ENCODE data around the gene DNAJC30. TPM values are rescaled to one million over a fixed set of nuclear protein-coding genes. Genes with fewer than 3 reads are reported as not detected.

The DNAJC30 gene
- total and polyA plus RNA-seq, 2 experiments from 2014 or later, result 2.8 to 5.6 TPM

- H3K27ac Mint-ChIP-seq, result no peak overlapping the region
- Histone ChIP-seq H3F3A (replicated peaks; ENCODE audit: low read depth) (no peaks in the 10 kb centered on the region), H2AFZ (no peak overlapping the region), H3K27me3 (ENCODE audit: insufficient read depth) (peaks cover 24% of the 10 kb centered on the region), H3K4me1 (ENCODE audit: insufficient read depth) (no peaks in the 10 kb centered on the region; the same call in 1 of the 2 replicates), H3K79me2 (replicated peaks; ENCODE audit: insufficient read depth) (no peaks in the 10 kb centered on the region), H3K4me3 (no peak overlapping the region), H3K4me2 (no peak overlapping the region; the same call in 1 of the 2 replicates), H3K27ac (ENCODE audit: low read depth) (no peak overlapping the region), H3K36me3 (ENCODE audit: insufficient read depth) (no peaks in the 10 kb centered on the region), H4K20me1 (replicated peaks; ENCODE audit: insufficient read depth) (no peaks in the 10 kb centered on the region; the same call in 1 of the 2 replicates), H3K9me2 (ENCODE audit: insufficient read depth) (no peaks in the 10 kb centered on the region)
- H3K4me3 Mint-ChIP-seq, result peak overlapping the region; percentile 53
- DNase-seq (ENCODE audit: low spot score), result no peak
- no peaks in the 10 kb centered on the region for H3K36me3 Mint-ChIP-seq (ENCODE audit: low read depth)
- H3K27me3 Mint-ChIP-seq (ENCODE audit: insufficient read depth, low read depth, poor library complexity), result peaks cover 20% of the 10 kb centered on the region
- ATAC-seq, result no peak
- TF ChIP-seq STAT1 (IDR thresholded peaks at IDR 0.05; ENCODE audit: unreplicated experiment) (no peak), NANOG (IDR thresholded peaks at IDR 0.05; ENCODE audit: borderline replicate concordance) (no peak), EZH2 (IDR thresholded peaks at IDR 0.05; ENCODE audit: low read depth, unreplicated experiment) (no peak), REST (IDR thresholded peaks at IDR 0.05; ENCODE audit: unreplicated experiment) (no peak), CREB1 (CRISPR knock-in tag; IDR thresholded peaks at IDR 0.05; ENCODE audit: low read depth) (no peak), ZNF462 (CRISPR knock-in tag; IDR thresholded peaks at IDR 0.05) (no peak), CTCF (conservative IDR thresholded peaks at IDR 0.05; ENCODE audit: low read depth in 2 of 2) (no peak), ZNF114 (CRISPR knock-in tag; IDR thresholded peaks at IDR 0.05) (no peak), JUNB (IDR thresholded peaks at IDR 0.05; ENCODE audit: unreplicated experiment) (no peak), POLR2AphosphoS5 (IDR thresholded peaks at IDR 0.05; ENCODE audit: low read depth) (no peak), EZH2phosphoT487 (IDR thresholded peaks at IDR 0.05; ENCODE audit: unreplicated experiment) (no peak), ETS1 (IDR thresholded peaks at IDR 0.05) (no peak), ZNF331 (CRISPR knock-in tag; IDR thresholded peaks at IDR 0.05; ENCODE audit: low read depth) (no peak)
- no peaks in the 10 kb centered on the region; the same call in 2 of the 3 replicates for H3K4me1 Mint-ChIP-seq
- H3K9me3 Mint-ChIP-seq, result no peaks in the 10 kb centered on the region
These were observed 34.7 kb upstream of the DNAJC30 start for GRCh38 chr7:73717991-73718405.
